Measurements from ENCODE around the gene PILRB.
"Not testable (repeated sequence)": the region's sequence is repeated elsewhere in the genome, so short reads cannot be mapped to it uniquely, and the experiment has no call there.

PILRB gene

DNA sequence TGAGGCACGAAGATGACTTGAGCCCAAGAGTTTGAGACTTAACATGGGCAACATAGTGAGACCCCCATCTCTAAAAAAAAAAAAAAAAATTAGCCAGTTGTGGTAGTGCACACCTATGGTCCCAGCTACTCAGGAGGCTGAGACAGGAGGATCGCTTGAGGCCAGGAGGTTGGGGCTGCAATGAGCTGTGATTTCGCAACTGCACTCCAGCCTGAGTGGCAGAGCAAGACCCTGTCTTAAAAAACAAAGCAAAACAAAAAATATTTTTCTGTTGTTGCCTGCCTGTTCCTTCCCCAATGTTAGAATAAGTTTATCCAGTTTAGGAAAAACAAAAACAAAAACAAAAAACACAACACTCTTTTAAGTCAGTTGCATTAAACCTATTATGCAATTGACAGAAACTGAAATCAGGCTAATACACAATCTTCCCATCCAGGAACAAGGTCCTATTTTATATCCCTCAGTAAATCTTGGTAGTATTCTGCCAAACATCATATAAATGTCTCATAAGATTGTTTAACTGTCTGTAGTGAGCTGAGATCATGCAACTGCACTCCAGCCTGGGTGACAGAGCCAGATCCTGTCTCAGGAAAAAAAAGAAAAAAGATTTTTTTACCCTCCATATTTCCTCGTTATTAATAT is 20.3 kb downstream of the PILRB start:
- no peak for DNase-seq

DNA sequence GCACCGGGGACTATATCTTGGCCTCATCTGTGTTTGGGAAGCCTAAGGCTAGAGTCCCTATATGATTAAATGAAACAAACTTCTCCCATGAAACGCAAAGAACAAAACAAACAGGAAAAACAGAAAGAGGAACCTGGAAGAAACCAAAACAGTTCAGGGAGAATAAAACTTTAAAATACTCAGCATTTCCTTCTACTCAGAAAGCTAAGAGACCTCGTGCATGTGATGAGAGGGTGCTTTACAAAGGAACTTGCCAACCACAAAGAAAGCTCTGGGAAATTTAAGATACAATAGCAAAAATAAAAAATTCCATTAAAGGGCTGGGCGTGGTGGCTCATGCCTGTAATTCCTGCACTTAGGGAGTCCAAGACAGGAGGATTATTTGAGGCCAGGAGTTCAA is 22.3 kb downstream of the PILRB start:
- DNase-seq: no peak

DNA sequence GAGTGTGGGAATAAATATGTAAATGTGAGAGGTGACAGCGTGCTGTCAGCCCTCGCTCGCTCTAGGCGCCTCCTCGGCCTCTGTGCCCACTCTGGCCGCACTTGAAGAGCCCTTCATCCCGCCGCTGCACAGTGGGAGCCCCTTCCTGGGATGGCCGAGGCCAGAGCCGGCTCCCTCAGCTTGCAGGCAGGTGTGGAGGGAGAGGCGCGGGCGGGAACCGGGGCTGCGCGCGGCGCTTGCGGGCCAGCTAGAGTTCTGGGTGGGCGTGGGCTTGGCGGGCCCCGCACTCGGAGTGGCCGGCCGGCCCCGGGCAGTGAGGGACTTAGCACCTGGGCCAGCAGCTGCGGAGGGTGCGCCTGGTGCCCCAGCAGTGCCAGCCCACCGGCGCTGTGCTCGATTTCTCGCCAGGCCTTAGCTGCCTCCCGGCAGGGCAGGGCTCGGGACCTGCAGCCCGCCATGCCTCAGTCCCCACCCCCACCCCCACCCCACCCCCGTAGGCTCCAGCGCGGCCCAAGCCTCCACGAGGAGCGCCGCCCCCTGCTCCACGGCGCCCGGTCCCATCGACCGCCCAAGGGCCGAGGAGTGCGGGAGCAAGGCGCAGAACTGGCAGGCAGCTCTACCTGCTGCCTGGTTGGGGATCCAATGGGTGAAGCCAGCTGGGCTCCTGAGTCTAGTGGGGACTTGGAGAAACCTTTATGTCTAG is 23.8 kb downstream of the PILRB start:
- not testable (repeated sequence) for DNase-seq

DNA sequence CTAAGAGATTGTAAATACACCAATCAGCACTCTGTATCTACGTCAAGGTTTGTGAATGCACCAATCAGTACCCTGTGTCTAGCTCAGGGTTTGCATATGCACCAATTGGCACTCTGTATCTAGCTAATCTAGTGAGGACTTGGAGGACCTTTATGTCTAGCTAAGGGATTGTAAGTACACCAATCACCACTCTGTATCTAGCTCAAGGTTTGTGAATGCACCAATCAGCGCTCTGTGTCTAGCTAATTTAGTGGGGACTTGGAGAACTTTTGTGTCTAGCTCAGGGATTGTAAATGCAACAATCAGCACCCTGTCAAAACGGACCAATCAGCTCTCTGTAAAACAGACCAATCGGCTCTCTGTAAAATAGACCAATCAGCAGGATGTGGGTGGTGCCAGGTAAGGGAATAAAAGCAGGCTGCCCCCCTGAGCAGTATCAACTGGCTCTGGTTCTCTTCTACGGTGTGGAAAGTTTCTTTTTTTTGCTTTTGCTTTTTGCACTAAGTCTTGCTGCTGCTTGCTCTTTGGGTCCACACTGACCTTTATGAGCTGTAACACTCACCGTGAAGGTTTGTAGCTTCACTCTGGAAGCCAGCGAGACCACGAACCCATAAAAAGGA is 24.4 kb downstream of the PILRB start:
- DNase-seq: not testable (repeated sequence)

DNA sequence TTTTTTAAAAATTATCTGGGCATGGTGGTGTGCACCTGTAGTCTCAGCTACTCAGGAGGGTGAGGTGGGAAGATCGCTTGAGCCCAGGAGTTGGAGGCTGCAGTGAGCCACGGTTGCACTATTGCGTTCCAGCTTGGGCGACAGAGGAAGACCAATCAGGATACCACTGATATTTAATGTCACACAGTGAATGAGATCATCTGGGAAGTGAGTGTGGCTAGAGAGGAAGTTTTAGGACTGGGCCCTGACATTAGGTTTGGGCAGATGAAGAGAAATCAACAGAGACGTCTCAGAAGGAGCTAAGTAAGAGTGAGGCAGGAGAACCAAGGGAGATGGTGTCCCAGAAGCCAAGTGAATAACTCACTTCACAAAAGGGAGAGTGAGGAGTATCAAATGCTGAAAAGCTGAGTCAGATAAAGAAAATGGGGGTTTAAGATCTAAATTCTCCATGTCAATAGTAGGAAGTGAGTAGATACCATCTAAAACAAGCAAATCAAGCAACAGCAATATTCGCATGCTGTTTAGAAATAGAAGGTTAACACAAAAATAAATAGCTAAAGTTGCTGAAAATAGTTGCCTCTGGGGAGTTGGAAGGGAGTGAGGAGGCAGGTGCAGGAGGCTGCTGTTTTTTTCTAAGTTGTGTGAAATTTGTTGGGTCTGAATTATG is 26.8 kb downstream of the PILRB start:
- no peak for DNase-seq

DNA sequence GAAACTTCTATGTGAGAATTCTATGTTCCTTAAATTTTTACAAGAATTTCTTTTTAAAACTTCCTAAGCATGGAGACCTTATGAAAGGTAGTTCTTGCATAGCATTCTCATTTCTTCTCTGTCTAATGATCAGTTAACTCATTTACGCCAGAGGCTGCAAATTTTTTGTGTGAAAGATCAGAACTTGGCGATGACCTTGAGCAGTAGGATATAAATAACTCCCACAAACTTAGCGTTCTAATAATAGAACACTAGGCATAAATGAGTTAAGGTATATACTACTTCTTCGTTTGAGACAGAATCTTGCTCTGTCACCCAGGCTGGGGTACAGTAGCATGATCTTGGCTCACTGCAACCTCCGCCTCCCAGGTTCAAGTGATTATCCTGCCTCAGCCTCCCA is 29.0 kb downstream of the PILRB start:
- DNase-seq: no peak

DNA sequence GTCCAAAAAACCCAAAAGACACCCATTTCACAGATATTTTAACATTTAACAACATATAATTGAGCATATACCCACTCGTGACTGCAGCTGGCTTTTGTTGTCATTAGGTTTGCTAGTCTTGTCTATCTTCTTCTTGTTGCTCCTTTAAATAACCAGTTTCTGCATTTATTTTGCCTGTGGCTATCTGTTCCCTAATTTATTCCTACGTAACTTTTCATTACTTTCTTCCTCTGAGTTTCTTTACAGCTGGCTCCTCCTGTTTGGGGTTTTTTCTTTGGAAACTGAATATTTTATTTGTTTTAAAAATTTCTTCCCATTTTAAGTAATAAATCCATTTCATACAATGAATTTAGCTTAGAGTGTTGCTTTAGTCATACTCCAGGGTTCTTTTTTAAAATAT is 29.8 kb downstream of the PILRB start:
- DNase-seq: no peak

DNA sequence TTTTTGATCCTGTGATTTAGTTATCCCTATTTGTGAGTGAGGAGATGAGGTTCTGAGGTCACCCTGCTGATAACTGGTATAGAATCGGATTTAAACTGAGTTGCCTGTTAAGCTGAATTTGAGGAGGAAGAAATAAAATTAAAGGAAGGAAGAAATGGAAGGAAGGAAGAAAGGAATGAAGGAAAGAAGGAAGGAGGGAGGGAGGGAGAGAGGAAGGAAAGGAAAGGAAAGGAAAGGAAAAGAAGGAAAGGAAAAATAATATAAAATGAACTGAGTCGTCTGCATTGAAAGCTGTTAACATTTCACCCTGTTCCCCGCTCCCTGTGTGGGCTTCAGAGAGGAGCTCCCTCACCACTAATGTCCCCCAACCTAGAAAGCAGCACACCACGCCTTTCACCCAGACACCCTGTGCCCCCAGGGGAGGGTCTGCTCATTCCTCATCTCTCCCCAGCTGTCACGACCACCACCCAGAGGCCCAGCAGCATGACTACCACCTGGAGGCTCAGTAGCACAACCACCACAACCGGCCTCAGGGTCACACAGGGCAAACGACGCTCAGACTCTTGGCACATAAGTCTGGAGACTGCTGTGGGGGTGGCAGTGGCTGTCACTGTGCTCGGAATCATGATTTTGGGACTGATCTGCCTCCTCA is 31.6 kb downstream of the PILRB start:
- no peak for DNase-seq

DNA sequence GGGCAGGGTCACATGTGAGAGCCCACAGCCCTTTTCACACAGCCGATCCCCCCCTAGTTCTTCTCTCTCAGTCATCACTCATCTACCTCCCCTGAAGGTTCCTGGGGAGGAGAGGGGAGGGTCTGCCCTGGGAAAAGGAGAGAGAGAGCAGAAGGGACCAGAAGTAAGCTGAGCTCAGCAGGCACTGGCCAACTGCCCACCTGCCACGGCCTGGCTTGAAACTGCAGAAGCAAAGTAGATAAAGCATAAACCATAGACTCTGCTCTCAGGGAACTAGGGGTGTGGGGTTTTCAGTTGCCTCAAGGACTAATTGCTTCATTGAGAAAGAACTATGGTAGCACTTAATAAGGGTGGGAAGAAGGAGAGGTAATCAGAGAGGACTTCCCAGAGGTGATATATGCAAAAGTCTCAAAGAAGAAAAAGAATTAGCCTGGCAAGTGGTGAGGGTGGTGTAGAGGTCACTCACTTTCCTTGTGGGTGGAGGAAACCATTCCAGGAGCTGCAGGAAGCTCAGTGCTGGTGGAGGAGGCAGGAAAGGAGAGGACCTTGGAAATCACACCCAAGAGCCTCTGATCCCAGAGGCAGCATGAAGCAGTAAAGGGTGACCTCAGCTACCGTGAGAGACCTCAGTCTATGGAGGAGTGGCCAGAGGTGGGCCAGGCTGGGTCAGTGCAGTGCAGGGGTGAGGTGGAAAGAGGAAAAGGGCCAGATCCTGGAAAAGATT is 32.5 kb downstream of the PILRB start:
- no peak for DNase-seq

DNA sequence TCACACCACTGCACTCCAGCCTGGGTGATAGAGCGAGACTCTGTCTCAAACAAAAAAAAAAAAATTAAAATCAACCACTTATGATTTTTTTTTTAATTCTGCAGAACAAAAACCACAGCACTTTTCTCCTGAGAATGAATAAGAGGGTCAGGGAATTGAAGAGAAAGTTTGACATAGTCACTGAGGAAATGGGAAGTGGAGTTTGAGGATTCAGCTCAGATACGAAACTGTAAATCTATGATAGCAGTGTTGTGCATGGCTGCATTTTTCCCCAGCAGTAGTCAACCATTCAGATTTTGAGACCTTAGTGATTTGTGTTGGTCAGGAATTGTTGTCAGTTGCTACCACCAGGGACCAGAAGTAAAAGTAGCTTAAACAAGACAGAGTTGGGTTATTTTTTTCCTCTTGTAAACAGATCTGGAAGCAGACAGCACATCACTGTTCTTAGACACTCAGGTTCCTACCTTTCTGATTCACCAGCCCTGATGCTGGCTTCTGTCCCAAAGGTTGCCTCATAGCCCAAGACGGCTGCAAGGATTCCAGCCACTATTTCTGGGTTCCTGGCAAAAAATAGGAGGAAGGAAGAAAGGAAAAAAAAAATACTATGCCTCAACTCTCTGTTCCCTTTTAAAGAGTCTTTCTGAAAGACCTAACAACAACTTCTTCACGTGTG is 35.5 kb downstream of the PILRB start:
- DNase-seq: no peak

DNA sequence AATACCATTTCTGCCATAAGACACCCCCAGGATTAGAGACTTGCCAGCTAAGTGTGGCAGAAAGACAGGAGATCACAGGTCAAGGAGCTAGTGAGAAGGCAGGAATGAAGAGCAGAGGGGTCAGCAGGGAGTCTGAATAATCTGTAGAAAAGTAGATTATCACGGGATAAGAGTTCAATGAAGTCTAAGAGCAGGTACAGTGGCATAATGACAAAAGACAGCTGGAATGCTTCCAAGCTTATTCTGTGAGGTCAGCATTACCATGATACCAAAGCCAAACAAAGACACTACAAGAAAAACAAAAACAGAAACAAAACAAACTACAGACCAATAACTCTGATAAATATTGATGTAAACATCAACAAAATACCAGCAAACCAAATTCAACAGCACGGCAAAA is 36.2 kb downstream of the PILRB start:
- DNase-seq: no peak

DNA sequence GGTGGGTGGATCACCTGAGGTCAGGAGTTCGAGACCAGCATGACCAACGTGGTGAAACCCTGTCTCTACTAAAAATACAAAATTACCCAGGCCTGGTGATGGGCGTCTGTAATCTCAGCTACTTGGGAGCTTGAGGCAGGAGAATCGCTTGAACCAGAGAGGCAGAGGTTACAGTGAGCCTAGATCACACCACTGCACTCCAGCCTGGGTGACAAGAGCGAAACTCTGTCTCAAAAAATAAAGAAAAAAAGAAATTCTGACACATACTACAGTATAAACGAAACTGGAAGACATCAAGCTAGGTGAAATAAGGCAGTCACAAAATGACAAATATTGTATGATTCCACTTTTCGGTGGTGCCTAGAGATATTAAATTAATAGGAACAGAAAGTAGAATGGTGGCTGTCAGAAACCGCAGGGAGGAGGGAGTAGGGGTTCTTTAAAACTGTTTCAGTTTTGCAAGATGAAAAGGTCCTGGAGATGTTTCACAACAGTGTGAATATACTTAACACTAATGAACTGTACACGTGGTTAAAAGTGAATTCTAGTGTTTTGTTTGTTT is 38.6 kb downstream of the PILRB start:
- DNase-seq: no peak

DNA sequence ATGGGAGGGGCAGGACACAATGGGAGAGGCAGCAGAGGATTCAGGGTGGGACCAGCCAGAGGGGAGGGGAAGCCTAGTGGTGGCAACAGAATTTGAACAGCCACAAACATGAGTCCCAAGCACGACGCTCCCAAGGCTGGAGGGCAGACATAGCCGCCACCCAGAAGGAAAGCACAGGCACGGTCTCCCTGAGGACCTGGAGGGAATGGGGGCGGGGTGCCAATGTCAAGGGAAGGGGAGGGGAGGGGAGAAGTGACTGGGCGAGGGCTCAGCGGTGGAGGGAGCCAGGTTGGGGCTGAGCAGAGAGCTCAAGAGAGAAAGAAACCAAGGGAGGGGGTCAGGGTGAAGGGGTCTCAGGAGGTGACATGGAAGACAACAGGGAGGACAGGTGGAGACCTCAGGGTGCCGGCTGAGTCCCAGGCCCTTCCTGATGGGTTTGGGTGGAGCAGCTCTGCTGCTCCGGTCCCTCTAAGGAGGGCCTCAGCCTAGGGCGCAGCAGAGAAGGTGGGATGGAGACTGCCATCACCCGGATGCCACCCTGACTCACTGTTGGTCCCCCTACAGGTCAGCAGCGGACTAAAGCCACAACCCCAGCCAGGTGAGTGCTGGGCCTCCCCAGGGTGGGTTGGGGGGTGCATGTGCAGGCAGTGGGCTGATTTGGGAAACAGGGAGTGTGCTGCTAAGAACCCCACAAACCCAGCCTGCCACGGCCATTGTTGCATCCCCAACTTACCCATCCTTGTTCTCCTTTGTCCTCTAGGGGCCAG is 39.6 kb downstream of the PILRB start:
- no peak for DNase-seq

DNA sequence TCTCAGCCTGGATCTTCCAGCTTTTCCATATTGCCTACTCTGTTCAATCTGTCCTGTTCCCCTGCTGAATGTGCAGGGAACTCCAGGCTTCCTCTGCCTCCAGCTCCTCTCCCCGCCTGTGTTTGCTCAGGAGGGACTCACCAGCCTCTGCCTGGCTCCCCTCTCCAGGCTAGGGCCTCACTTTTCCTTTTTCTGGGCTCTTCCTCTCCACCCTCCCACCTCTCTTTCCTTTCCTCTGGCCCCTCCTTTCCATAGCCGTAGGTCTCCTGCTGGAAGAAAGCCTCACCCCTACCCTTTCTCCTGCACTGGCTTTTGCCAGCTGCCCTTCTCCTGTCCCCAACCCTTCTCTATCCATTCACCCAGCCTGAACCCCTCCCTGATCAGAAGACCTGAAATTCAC is 40.3 kb downstream of the PILRB start:
- DNase-seq: no peak

DNA sequence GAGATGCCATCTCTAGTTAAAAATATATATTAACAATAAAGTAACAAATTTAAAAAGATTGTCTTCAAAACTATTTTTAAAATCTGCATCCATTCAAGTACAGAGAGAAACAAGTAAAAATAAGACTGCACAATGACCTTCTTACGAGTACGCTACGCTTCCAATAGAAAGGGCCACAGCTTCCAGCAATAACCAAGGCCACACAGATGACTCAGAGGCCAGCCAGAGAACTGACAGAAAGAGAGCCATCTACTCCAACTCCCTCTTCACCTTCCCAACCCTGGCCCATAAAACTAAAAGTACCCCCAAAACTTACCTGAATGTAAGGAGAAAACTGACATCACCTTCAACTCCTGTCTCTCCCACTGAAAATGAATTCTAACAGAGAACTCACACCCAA is 42.1 kb downstream of the PILRB start:
- DNase-seq: no peak

DNA sequence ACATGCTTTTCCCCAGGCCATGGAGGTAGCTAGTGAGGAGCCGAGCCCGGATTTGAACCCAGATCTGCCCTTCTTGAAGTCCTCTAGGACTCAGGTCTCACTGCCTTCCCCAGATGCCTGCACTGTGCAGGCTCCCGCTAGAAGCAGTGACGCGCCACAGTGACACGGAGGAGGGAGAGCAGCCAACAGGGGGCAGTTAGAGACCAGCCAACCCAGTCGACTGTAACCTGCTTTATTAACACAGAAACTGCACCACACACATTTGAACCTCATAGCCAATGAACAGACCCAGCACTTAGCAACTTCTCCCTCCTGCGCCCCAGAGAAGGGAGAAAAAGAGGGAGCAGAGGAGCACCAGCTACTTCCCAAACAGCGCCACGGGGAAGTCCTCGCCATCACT is 42.7 kb downstream of the PILRB start:
- DNase-seq: no peak

DNA sequence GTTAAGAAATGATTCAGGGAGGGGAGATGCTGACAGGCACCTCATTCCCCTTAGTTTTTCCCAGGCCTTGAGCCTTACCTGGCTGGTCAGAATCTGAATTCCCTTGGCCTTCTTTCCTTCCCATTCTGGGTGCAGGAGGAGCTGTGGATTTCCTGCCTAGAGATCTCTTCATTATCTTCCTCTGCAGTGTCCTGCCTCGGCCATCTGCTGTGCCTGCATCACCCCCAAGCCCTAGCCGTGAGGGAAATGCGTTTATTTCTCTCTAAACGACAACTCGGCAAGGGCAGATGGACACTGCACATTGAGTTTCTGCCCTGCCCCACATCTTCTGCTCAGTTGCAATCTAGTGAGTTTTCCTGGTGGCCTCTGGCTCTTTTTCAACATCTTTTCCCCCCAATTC is 43.9 kb downstream of the PILRB start:
- no peak for DNase-seq

DNA sequence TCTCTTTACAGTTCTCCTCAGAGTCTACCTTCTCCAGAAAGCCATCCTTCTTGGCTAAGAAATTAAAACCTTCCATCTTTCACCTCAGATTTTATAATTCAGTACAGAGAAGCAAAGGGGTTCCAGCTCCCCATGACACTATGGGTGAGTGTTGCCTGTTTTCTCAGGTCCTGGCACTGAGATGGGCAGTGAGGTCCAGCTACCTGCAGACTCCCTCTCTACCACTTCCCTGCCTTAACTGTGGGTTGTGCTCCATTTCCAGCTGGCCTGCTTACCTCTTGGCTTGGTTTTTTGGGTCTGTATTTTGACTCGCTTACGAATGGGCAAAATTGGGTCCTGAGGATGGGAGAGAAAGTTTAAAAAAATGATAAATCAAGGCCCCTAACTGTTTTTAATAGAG is 44.3 kb downstream of the PILRB start:
- DNase-seq: no peak

DNA sequence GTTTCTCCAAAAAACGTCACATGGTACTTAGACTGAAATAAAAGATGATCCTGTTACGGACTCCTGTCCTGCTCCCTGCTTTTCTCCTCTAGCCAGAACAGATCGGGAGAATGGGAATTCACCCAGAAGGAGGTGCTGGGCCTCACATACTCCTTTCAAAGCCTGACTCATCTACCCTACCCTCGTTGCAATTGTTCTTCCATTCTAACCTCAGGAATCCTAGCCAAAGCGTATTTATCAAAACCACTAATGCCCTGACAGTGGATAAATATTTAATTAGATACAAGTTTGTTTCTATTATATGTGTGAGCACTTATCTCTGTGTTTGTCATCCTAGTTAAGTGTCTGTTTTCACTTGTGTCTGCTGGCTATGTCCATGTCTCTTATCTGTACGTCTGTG is 48.9 kb downstream of the PILRB start:
- no peak for DNase-seq

DNA sequence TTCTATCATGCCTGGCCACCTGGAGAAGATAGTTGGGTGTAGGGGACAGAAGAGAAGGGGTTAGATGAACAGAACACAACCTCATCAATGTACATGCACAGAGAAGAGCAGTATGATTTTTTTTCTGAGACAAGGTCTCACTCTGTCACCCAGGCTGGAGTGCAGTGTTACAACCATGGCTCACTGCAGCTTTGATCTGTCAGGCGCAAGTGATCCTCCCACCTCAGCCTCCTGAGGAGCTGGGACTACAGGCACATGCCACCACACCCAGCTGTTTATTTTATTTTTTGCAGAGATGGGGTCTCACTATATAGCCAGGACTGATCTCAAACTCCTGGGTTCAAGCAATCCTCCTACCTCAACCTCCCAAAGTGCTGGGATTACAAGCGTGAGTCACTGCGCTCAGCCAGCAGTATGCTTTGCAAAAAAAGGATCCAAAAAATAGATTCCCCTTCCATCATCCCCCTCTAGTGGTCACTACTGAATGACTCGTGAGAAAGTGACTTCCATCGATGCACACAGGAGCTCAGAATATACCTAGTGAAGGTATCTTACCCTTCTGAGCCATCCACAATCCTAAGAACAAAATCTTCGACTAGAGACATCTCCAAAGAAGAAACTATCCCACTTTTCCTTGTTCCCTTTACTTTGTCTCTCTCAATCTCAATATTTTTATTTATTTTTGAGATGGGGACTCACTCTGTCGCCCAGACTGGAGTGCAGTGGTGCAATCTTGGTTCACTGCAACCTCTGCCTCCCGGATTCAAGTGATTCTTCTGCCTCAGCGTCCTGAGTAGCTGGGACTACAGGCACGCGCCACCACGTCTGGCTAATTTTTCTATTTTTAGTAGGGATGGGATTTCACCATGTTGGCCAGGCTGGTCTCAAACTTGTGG is 49.6 kb downstream of the PILRB start:
- no peak for DNase-seq
